NT2/D1 (cell line): Measurements from ENCODE around the gene S100A4.

Experiments
- DNase-seq: peaks from one replicate; pipeline ENCODE4 v3.0.0-alpha.2; 2011; ENCODE audit warnings: low read depth, low spot score
- H3K27me3 ChIP-seq: 2 replicates; pipeline ENCODE4 v1.6.0; 2011; ENCODE audit warnings: mild to moderate bottlenecking; ENCODE audit not compliant: insufficient read length, insufficient read depth
- H3K36me3 ChIP-seq: 2 replicates; pipeline ENCODE4 v1.6.1; 2011; ENCODE audit warnings: mild to moderate bottlenecking, low read length, mixed read lengths; ENCODE audit not compliant: insufficient read depth, insufficient read length
- H3K4me1 ChIP-seq: 2 replicates; pipeline ENCODE4 v1.5.1; 2011; ENCODE audit not compliant: insufficient read depth, insufficient read length
- H3K4me3 ChIP-seq: 2 replicates; pipeline ENCODE4 v1.5.1; 2011; ENCODE audit warnings: low read depth; ENCODE audit not compliant: insufficient read length
- H3K9ac ChIP-seq: 2 replicates; pipeline ENCODE4 v1.6.0; 2011; ENCODE audit warnings: low read depth; ENCODE audit not compliant: insufficient read length
- H3K9me3 ChIP-seq: 2 replicates; pipeline ENCODE4 v1.5.1; 2011; ENCODE audit warnings: mild to moderate bottlenecking, low read length; ENCODE audit not compliant: insufficient read depth
- SUZ12 ChIP-seq: IDR thresholded peaks from 2 replicates; pipeline ENCODE4 v1.6.1; 2011; ENCODE audit not compliant: insufficient read length, insufficient read depth; ENCODE audit errors: extremely low read depth
- YY1 ChIP-seq: IDR thresholded peaks from 2 replicates; pipeline ENCODE4 v1.6.1; 2011; ENCODE audit not compliant: insufficient read length, insufficient read depth
- ZNF274 ChIP-seq: IDR thresholded peaks from 2 replicates; pipeline ENCODE4 v1.6.1; 2011; ENCODE audit warnings: mild to moderate bottlenecking, low read depth, low read length

Gene S100A4

DNA sequence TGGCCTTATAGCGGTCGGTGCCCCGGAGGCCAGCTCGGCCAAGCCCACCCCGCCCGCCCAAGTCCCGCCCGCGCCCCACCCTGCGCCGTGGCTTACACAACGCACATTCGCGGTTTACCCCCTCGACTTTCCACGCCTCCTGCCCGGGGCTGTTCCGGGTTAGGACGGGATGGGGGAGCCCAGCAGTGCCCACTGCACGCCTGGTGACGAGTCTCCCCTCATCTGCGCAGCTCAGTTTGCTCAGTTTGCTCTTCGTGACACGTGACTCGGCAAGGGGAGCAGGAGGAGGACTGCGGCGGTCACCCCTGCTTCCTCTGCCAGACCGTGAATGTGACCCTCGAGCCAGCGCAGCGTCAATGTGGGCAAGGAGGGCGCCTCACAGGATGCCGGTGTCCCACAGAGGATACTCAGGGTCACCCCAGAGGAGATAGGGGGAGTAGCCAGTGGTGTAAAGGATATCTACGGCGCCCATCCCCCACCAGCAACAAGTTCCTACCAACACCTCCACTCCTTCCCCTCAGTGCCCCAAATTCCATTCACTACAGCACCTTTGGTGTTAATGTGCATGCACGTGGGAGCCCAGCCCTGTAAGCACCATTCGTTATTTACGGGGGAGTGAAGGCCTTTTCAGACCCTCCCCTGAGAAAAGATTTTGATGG lies 9.5 kb downstream of the S100A4 start:
- no peak for DNase-seq
- H3K36me3 ChIP-seq: no peaks in the 10 kb centered on the region
- H3K4me3 ChIP-seq: no peak overlapping the region
- H3K27me3 ChIP-seq: no peaks in the 10 kb centered on the region
- H3K9me3 ChIP-seq: no peaks in the 10 kb centered on the region
- no peak for TF ChIP-seq YY1
- TF ChIP-seq SUZ12: no peak
- TF ChIP-seq ZNF274: no peak
- H3K4me1 ChIP-seq: peaks cover 13% of the 10 kb centered on the region
- peak overlapping the region; percentile 23 for H3K9ac ChIP-seq

GRCh38 chr1:153535242-153536011 lies 10.2 kb downstream of the S100A4 start, which contains the start of gene S100A6:
Gene S100A6 (minus strand): TSS chr1:153535991. CDS start chr1:153535339, 652 bp downstream.
- no peaks in the 10 kb centered on the region for H3K9me3 ChIP-seq
- no peaks in the 10 kb centered on the region for H3K27me3 ChIP-seq
- TF ChIP-seq ZNF274 (no peak), SUZ12 (no peak), YY1 (no peak)
- peak within 1 kb of the TSS; percentile 23 for H3K9ac ChIP-seq
- no peaks in the 10 kb centered on the region for H3K36me3 ChIP-seq
- peaks cover 13% of the 10 kb centered on the region for H3K4me1 ChIP-seq
- H3K4me3 ChIP-seq: no peak within 1 kb of the TSS
- no peak for DNase-seq

- Histone ChIP-seq H3K4me3 (no peak overlapping the region), H3K27me3 (no peaks in the 10 kb centered on the region), H3K9me3 (no peaks in the 10 kb centered on the region), H3K4me1 (peaks cover 13% of the 10 kb centered on the region), H3K9ac (no peak overlapping the region), H3K36me3 (no peaks in the 10 kb centered on the region)
- no peak for DNase-seq
- TF ChIP-seq ZNF274: no peak
- TF ChIP-seq SUZ12: no peak
- no peak for TF ChIP-seq YY1
These were observed 10.7 kb downstream of the S100A4 start for GRCh38 chr1:153534925-153535241.

DNA sequence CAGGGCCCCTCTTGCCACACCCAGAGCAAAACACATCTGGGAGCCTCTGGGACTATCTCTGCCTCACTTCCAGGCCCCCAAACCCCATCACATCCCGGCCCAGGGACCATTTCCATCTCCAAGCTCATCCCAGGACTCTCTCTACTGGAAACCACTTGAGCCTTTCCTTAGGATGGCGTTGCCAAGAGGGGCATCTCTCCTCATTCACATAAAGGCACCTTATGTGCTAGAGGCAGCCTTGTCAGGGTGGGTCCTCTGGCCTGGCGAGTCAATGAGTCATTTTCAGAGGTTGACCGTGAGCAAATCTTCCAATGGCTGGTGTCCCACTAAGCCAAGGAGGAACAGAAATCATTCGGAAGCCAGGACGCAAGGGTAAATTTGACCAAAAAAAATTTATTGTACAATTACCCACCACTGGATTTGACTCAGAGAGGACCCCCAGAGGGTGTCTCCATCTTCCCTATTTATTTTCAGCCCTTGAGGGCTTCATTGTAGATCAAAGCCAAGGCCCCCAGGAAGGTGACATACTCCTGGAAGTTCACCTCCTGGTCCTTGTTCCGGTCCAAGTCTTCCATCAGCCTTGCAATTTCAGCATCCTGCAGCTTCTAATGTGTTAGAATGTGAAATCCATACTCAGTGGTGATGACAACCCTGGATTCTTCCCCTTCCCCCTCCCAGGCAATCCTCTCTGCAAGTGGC lies 11.2 kb downstream of the S100A4 start:
- DNase-seq: no peak
- no peaks in the 10 kb centered on the region for H3K36me3 ChIP-seq
- no peak overlapping the region for H3K4me3 ChIP-seq
- H3K27me3 ChIP-seq: no peaks in the 10 kb centered on the region
- no peak overlapping the region for H3K9ac ChIP-seq
- TF ChIP-seq ZNF274 (no peak), SUZ12 (no peak), YY1 (no peak)
- no peaks in the 10 kb centered on the region for H3K9me3 ChIP-seq
- H3K4me1 ChIP-seq: peaks cover 13% of the 10 kb centered on the region

DNA sequence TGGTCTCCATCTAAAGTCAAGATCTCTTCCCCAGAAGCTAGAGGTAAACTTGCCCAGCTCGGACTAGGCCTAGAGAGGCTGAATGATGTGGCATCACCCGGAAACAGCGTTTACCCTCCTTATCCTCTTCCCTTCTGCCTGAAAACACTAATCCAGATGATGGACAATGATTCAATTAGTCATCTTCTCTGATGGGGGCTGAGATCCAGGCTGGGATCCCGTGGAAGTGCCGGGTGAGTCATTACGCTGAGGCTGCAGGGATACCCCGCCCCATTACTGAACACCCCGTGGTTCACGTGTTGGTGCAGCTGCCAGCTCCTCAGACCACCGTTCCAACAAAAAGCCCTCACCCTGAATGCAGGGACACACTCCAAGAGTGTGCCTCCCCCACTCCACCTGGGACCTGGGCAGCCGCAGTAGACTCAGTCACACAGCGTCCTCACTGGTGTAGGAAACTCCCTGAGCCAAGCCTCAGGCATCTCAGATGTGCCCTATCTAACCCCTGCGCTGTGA lies 11.9 kb downstream of the S100A4 start:
- Histone ChIP-seq H3K36me3 (no peaks in the 10 kb centered on the region), H3K27me3 (no peaks in the 10 kb centered on the region), H3K9ac (peak overlapping the region; percentile 46), H3K4me1 (peaks cover 13% of the 10 kb centered on the region), H3K4me3 (no peak overlapping the region), H3K9me3 (no peaks in the 10 kb centered on the region)
- DNase-seq: no peak
- TF ChIP-seq SUZ12: no peak

DNA sequence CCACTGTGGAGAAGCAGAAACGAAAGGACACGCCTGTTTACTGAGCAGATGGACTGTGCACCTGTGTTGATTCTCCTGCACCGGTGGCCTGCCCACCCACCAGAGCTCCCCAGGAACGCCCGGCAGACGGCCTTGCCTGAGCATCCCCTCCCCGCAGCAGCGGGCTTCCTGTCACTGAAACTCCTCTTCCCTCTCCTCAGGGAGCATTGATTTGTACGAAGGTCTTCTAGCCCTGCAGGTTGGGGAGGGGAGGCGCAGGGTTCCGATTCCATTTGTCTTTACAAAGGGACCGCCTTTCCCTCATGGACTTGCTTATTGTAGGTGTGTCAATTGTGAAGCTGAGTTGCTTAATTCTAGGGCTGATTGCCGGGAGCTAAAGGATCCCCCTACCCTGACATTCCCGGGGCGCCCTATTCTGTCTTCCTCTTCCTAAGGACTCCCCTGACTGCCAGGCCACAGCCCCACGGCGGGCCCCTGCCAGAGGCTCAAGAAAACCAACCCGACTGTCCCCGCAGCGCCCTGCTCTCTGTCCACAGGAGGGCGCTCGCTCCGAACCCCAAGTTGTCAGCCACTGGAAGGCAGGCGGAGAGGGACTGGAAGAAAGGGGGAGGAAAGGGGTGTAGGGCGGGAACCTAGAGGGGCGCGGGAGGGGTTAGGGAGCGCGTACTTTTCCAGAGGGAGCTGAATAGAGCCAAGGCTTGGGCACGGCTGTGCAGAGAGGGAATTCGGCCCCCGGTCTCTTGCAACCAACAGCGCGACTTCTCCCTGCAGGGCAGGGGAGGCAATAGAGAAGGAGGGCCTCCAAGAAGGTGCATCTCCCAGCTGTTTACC lies 12.6 kb downstream of the S100A4 start:
- H3K27me3 ChIP-seq: no peaks in the 10 kb centered on the region
- no peaks in the 10 kb centered on the region for H3K9me3 ChIP-seq
- peak overlapping the region; percentile 46 for H3K9ac ChIP-seq
- DNase-seq: peak; percentile 92
- H3K4me3 ChIP-seq: peak overlapping the region; percentile 5
- no peaks in the 10 kb centered on the region for H3K36me3 ChIP-seq
- no peak for TF ChIP-seq SUZ12
- TF ChIP-seq ZNF274: no peak
- TF ChIP-seq YY1: no peak
- H3K4me1 ChIP-seq: peaks cover 13% of the 10 kb centered on the region
